GM10266 (cell line): ENCODE results near the gene RELL1.

ENCODE experiments used
- DNase-seq: peaks from one replicate; pipeline ENCODE4 v3.0.0; 2012; ENCODE audit errors: extremely low spot score
- TF ChIP-seq, protein P1 (sequence below): IDR thresholded peaks from 2 replicates; pipeline ENCODE4 v1.5.1; 2012; ENCODE audit warnings: mild to moderate bottlenecking, low read depth; ENCODE audit not compliant: control insufficient read depth, insufficient read depth; ENCODE audit errors: missing control alignments

The RELL1 gene

DNA sequence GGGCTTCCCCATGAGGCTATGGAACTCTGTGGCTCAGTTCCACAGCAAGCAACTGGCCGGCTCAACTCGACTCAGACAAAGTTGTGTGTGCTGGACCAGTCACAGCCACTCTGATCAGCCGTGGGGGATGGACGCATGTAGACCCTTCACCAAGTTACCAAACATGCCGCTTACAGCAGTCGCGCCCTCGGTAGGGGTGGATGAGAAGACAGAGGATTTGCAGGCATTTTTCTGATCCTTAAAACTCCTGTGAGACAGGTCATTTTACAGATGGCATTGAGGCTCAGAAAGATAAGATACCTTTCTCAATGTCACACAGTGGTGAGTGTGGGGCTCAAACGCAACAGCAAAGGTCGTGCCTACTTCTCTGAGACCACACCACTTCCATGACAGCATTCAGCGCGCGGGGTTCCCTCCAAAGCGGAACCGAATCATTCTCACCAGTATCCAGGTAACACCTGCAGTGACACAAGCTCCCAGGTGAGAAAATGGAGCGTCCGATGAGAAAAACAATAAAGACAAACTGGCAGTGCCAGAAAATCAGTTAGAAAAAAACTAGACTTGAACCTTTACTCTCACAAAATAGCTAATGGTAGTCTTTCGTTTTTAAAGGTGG lies 83.6 kb downstream of the RELL1 start:
- no peak for DNase-seq
- TF ChIP-seq, protein P1, sequence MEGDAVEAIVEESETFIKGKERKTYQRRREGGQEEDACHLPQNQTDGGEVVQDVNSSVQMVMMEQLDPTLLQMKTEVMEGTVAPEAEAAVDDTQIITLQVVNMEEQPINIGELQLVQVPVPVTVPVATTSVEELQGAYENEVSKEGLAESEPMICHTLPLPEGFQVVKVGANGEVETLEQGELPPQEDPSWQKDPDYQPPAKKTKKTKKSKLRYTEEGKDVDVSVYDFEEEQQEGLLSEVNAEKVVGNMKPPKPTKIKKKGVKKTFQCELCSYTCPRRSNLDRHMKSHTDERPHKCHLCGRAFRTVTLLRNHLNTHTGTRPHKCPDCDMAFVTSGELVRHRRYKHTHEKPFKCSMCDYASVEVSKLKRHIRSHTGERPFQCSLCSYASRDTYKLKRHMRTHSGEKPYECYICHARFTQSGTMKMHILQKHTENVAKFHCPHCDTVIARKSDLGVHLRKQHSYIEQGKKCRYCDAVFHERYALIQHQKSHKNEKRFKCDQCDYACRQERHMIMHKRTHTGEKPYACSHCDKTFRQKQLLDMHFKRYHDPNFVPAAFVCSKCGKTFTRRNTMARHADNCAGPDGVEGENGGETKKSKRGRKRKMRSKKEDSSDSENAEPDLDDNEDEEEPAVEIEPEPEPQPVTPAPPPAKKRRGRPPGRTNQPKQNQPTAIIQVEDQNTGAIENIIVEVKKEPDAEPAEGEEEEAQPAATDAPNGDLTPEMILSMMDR = no peak

DNA sequence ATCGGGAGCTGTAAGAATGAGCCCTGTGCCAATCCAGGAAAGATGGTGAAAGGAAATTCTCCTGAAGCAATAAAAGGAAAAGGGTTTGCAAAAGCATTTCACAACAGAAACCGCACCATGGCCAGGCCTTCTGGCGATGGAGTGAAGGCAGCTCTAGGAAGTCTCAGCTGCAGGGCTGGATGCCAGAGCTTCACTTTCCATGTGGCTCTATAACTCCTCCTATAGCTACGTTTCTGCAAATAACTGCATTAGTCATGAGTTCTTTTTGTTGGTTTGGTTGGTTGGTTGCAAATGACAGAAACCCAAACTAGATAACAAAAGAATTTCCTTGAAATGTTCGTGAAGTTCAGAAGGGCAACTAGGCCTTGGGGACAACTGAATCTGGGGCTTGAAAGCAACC lies 84.6 kb downstream of the RELL1 start:
- TF ChIP-seq, protein P1 = no peak
- DNase-seq = no peak

DNA sequence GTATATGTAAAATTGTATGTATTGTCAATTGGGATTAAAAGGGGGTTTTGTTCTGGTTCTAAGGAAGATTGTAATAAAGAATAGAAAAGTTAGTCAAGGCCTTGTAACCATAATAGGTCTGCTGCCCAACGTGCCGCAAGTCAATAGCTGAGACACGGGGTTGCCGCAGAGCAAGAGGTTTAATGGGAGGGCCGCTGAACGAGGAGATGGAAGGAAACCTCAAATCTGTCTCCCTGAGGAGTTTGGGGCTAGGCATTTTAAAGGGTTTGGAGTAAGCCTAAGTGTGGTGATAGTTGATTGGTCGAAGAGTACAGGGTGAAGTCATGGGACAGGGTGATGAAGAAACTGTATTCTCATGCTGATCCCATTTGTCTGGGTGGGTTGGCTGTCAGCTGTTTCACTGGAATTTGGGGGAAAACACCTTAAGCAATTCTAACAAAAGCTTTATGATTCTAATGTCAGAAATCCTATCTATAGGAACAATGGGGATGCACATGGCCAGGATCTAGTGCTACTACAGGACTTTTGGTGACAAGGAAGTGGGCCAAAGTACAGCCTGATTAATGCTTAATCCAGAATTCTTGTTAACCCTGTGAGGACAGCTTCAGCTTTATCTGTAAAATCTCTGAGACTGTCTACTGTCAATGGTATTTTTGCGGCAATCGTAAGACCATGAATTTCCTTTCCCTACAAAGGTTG lies 86.9 kb downstream of the RELL1 start:
- TF ChIP-seq, protein P1 = no peak
- DNase-seq = no peak

DNA sequence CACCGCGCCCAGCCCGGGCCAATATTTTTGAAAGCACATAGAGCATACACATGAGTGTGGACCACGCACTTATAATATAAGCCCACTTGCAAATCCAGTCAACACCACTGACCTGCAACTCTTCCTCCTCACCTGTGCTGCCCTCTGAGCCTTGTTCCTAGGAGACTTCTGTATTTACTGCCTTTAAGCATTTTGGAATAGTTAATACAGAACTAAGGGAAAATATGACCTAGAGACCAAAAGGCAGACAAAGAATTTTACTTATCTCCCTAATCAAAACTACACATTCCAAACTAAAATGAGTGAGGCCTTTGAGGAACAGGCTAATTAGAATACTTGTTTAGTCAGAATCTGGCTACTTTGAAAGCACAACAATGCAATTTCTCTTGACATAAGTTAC lies 89.1 kb downstream of the RELL1 start:
- DNase-seq = no peak
- TF ChIP-seq, protein P1 = no peak

DNA sequence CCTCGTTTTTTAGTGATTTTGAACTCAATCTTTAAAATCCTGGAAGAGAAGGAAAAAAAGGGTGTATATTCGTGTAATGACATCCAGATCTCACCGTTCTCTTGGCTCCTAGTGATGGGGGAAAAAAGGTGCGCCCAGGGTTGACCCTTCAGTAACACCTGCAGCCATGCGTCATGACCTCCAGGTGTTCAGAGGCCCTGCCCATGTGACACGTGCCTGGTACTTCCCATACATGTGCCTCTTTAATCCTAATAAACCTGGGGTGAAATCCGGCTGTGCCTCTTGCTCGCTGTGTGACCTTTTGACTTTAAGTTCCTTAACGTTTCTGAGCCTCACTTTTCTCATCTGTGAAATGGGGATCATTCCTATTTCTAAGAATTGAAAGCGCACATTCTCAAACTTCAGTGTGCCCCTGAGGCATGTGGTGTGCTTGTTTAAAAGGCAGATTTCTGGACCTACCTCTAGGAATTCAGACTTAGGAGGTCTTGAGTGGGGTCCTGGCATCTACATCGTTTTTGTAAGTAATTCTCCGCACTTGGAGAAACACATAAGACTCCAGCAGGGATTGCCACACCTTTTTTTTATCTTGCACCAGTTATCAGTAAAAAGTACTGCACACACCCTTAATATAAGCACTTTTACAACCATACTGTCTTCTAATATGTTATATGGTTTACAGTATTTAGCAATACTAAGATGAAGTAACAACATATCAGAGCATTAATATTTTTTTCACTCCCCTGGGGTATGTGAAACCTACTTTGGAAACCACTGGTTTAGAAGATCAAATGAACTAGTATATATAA lies 90.1 kb downstream of the RELL1 start:
- TF ChIP-seq, protein P1 = no peak
- no peak for DNase-seq

DNA sequence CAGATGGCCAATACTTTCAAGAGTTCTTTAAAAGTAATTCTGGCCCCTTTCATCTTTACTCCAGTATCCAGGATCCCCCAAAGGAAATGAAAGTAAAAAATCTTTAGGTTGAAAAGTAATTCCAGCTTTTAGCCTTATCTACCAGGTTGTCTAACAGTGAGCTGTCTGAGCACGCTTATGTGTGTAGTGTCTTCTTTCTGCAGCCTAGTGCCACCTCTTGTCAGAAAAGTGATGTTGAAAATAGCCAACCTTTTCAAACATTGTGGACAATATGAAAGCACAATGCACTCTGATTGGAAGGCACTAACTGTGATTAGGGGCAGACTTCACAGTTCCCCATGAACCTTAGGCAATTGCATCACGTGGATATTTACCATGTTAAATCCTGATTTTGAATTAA lies 92.1 kb downstream of the RELL1 start:
- TF ChIP-seq, protein P1 = no peak

More for the DNA sequence above, 92.1 kb downstream of the RELL1 start:
- no peak for DNase-seq
